Effector CD4-positive, alpha-beta T cell (primary cell): Measurements from ENCODE around the gene ASB2.

Experiments
- DNase-seq: peaks from one replicate; pipeline ENCODE4 v3.0.0-alpha.2; 2020

Gene ASB2

DNA sequence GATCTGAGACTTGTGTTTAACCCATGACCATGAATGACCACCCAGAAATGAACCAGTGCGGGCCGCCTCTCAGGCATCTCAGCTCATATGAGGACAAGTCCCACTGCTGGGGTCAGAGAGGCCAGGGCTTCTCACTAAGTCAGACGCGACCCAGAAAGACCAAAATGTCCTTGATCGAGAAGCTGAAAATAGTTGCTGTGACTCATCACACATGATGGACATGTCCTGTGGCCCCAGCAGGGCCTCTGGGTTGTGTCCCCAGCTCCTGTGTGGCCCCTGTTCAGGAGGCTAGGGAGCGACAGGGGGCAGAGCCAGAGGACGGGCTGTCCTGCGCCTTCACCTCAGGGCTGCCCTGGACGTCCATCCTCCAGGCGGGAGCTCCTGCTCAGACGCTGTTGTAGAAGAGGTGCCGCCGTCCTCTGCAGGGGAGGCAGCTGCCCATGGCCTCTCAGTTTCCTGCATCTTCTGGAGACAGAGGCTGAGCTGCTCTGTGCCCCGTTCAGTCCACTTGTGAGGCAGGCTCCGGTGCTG is 78.2 kb downstream of the ASB2 start:
- no peak for DNase-seq

DNA sequence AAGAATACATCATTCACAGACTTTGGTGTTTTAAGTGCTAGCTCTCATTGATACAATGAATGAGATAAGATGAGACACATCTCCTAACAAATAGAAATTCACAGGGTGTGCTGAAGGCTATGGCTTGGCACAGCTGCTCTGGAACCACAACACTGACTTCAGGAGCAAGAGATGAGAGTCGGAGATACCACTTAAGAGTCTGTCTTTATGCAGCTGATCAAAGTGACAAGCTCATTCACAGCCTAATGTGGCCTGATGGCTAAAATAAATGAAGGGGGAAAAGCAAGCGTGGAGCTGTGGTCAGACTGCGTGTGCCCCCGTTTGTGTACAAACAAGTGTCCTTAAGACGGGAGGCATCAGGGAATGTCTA is 78.9 kb downstream of the ASB2 start:
- DNase-seq, result no peak

DNA sequence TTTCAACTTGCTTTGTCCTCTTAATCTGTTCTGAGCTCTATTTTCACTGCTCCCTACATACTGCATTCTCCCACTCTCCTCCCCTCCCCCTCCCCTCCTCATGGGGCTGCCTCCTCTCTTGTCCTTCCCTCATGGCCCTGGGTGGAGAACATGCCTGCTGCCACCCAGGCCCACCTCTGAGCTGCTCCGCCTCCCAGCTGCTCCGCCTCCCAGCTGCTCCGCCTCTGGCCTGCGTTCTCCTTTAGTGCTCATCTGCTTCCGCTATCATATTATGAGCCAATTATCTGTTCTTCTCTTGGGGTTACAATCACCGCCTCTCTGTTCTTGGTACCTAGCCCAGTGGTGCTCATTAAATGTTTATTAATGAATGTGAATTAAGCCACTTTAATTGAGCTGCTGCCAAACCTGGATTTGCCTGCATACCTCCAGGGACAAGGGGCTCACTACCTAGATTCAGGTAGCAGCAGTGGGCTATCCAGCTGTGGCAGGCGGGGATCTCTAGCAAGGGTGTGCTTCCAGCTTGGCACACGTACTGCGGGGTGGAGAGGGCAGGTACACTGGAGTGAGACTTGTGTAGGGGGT is 81.3 kb downstream of the ASB2 start:
- DNase-seq, result no peak

DNA sequence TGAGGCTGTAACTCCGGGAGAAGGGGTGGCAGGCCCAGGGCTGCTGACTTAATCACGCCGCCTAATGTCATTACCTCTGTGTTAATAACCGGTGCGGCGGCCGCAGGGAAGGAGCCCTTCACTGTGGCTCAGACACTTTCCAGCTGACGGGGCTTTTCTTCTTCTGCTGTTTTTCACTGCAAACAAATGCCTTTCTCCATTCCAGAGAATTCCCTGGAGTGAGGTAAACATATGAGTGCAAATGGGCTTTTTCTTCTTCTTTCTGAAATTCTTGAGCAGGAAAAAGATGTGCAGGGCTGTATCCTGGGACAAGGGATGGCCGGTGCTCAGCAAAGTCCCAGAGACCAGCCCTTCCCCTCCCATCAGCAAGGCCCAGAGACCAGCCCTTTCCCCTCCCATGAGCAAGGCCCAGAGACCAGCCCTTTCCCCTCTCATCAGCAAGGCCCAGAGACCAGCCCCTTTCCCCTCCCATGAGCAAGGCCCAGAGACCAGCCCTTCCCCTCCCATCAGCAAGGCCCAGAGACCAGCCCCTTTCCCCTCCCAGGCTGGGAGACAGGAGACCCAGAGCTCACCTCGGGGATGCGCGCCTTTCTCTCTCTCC is 82.6 kb downstream of the ASB2 start:
- DNase-seq, result no peak

DNA sequence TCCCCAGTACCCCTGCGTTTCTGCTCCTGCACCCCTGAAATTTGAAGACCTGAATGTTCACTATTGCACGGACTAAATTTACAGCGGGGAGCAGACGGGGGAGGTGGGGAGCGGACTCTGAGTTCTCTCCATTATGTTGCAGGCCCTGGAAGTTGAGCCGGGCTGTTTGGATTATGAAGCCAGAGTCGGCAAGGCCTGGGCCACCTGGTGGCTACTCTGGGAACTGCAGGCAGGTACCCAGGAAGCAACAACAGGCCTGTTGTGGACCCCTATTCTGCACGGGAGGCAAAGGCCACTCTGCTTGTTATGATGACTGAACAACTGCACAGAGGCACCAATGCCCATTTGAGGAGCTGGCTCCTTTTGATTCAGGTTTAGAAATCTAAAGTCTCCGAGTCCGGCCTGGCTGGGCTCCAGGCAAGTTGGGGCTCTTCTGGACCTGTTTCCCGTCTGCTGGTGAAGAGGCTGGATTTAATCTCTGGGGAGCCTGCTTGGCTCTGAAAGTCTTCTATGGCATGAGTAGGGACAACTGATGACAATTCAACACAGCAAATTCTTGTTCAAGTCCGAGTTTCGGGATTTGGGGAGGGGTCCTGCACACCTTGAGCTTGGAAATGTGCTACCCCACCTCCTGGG is 83.3 kb downstream of the ASB2 start:
- DNase-seq, result peak; percentile 56

DNA sequence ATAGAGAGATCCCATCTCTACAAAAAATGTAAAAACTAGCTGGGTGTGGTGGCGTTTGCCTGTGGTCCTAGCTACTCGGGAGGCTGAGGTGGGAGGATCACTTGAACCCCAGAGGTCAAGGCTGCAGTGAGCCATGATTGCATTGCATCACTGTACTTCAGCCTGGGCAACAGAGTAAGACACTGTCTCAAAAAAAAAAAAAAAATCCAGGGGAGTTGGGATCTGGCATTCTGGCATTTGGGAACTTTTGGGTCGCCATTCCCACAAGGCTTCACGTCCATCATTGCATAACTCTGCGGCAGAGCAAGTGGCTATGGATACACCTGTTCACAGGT is 83.9 kb downstream of the ASB2 start:
- no peak for DNase-seq

DNA sequence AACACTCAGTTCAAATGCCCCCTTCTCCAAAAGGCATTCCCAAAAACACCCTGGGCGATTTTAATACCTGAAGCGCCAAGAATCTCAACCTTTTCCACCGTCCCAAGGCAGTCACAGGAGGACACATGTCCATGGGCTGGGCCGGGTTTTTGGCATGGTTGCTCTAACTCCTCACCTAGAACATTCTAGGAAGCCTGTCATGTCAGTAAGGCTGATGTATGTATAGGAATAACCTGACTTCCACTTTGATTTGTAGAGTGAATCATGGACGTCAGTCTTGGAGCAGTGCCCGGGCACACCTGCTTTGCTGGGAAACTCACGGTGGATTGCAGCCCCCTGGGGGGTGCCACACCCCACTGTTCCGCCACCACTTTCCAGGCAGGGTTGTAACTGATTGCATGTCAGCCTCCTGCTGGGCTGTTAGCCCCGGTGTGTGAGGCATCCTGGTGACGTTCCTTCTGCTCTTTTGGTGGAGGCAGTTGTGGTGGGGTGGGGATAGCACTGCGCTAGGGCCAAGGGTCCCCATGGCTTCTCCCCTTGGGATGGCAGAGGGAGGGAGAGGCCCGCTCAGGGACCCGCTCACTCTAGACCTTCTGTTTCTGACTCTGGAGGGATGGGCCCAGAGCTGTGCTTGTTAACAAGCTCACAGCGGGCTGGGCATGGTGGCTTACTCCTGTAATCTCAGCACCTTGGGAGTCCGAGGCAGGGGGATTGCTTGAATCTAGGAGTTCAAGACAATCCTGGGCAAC is 84.4 kb downstream of the ASB2 start:
- DNase-seq, result no peak

DNA sequence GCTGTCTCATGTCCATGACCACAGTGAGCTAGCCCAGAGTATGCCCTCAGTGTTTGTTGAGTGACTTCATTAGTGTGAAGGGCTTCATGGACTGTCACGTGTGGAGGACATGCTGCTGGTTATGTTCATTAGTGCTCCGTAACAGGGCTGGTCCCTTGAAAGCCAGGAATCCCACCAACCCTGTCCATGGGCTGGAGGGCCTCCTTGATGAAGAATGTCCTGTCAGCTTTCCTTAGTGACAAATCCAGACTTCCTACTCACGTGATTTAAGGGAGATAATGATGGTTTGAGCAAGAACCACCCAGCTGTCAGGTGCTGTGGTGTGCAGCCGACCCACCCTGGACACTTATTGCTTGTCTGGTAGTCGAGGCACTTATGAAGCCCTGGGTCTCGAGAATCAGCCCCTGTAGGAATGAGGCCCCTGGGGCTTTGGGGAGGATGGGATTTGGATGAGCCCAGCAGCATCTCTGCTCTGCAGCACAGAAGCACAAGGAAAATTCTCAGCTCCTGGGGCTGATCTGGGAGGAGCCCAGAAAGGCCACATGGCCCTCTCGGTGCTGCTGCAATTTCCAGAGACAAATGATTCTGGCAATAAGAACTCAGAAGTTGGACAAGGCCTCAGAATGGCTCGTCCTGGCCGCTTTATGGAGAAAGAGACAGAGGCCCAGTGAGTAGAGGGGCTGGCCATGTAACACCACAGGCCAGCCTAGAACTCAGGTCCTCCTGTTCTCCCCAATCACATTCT is 86.5 kb downstream of the ASB2 start:
- no peak for DNase-seq

DNA sequence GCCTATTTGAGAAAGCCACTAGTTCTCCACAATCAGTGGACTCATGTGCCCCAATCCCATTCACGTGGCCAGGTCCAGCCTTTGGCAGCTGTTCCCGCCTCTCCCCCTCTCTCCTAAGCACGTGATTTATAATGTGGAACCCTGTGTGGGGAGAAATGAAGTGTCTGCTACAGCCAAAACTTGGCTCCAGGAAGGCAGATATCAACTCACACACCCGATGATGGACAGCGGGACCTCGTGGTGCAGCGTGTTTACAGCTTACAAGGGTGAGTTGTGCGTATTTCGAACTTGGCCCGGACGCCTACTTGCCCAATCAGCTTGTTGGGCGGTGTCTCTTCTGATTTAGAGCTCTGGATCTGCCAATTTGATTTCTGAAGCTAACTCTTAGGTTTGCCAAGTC is 87.4 kb downstream of the ASB2 start:
- no peak for DNase-seq

DNA sequence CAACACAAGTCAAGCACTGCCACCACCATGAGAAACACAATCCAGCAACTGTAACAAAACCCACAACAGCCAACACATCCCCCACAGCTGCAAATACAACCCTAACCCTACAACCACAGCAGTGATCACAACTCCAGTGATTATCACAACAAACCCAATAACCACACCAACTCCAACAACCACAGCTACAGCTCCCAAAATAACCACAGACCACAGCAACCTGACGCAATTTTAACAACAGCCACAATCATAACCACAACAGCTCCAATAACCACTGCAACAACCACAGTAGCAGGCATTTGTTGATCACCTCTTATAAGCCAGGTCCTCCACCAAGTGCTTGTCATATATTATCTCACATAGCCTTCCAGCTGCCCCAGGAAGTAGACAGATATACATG is 91.4 kb downstream of the ASB2 start:
- no peak for DNase-seq
